GM10266 (cell line): ENCODE measurements around the gene SLC17A9.

Experiments
- DNase-seq: peaks from one replicate; pipeline ENCODE4 v3.0.0; 2012; ENCODE audit errors: extremely low spot score
- TF ChIP-seq, protein P1 (sequence below): IDR thresholded peaks from 2 replicates; pipeline ENCODE4 v1.5.1; 2012; ENCODE audit warnings: mild to moderate bottlenecking, low read depth; ENCODE audit not compliant: control insufficient read depth, insufficient read depth; ENCODE audit errors: missing control alignments

Gene SLC17A9

DNA sequence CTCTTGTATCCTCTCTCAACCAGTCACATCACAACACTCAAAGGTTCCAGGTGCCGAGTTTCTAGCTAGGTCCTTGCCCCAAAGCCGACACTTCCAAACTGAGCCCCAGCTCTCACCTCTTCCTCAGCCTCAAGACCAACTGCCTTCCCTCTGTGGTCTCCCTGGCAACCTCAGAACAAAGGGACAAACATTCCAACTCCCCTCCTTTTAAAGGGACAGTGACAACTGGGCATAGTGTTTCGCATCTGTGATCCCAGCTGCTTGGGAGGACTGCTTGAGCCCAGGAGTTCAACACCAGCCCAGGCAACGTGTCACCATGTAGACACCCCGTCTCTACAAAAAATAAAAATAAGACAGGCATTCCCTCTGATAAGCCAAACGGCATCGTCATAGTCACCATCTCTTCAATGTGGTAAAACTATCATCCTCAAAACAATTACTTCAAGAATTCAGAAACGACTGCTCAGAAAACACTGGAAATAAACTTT is 37.5 kb upstream of the SLC17A9 start:
- no peak for DNase-seq
- TF ChIP-seq, protein P1, sequence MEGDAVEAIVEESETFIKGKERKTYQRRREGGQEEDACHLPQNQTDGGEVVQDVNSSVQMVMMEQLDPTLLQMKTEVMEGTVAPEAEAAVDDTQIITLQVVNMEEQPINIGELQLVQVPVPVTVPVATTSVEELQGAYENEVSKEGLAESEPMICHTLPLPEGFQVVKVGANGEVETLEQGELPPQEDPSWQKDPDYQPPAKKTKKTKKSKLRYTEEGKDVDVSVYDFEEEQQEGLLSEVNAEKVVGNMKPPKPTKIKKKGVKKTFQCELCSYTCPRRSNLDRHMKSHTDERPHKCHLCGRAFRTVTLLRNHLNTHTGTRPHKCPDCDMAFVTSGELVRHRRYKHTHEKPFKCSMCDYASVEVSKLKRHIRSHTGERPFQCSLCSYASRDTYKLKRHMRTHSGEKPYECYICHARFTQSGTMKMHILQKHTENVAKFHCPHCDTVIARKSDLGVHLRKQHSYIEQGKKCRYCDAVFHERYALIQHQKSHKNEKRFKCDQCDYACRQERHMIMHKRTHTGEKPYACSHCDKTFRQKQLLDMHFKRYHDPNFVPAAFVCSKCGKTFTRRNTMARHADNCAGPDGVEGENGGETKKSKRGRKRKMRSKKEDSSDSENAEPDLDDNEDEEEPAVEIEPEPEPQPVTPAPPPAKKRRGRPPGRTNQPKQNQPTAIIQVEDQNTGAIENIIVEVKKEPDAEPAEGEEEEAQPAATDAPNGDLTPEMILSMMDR, result no peak

DNA sequence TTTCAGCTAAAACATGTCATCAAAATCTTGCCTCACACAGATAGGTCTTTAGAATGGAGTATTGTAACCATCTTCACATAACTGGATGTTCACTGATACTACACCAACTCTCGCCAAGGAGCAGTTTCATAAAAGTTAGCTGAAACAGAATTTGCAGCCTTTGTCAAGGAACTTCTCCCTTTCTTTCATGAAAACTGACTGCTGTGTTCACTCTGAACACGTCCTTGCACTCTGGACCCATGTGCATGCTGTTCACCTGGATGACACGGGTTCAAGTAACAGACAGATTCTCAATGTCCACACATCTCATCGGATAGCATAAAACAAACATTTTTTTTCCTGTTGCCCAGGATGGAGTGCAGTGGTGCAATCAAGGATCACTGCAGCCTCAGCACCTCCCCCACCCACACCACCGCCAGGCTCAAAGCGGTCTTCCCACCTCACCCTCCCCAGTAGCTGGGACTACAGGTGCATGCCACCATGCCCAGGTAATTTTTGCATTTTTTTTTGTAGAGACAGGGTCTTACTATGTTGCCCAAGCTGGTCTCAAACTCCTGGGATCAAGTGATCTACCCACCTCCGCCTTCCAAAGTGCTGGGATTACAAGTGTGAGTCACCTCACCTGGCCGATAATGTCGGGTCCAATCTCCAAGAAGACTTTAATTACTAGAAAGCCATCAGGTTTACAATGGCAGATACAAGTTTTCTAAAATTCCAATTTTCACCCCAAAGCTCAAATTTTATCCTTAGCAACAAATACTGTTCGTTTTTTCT is 35.6 kb upstream of the SLC17A9 start:
- TF ChIP-seq, protein P1, result no peak
- DNase-seq, result no peak

DNA sequence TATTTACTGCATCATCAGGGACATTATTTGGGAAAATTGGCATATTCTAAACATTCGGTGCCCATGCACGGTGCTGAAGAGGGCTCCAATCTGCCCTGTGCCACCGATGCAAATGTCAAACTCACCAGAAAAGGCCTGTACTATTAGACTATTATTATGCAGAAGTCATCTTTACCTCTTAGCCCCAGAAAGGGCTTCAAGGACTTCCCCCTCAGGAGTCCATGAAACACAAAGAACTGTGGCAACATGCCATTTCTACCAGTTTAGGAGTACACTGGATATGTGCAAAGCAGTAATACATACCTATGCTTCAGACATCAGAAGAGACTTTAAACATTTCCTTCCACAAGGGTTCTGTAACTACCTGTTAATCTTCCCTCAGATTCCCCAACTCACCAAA is 34.8 kb upstream of the SLC17A9 start:
- TF ChIP-seq, protein P1, result no peak
- no peak for DNase-seq

DNA sequence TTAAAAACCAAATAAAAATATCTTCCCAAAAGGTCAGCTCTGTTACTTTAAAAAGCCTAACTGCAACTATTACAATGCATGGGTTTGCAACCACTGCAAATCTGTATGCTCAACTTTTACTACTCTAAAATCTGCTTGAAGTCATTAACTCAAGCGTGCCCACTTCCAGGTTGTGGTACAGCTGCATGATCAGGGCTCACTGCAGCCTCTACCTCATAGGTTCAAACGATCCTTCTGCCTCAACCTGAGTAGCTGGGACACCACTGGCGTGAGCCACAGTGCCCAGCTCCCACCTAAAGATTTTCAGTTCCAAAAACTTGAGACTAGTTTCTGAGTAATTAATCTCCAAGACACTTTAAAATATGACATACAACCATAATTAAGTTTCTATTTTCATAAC is 34.4 kb upstream of the SLC17A9 start:
- TF ChIP-seq, protein P1, result no peak
- no peak for DNase-seq

DNA sequence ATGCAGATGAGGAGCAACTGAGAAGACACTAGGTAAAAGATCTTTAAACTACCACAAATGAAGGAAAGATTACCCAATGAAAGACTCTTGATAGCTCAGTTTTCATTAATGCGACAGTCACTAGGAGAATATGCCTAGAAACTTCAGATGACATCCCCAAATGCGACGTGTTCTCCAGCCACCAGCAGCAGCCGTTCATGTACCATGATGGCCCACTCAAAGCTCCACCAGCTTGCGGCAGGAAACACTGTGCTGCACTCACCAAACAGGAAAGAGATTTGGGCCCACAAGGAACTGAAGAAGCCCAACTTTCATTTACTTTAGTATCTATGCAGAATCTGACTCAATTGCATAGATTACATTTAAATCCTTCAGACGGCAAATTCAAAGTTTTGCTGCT is 33.7 kb upstream of the SLC17A9 start:
- DNase-seq, result no peak
- TF ChIP-seq, protein P1, result no peak

DNA sequence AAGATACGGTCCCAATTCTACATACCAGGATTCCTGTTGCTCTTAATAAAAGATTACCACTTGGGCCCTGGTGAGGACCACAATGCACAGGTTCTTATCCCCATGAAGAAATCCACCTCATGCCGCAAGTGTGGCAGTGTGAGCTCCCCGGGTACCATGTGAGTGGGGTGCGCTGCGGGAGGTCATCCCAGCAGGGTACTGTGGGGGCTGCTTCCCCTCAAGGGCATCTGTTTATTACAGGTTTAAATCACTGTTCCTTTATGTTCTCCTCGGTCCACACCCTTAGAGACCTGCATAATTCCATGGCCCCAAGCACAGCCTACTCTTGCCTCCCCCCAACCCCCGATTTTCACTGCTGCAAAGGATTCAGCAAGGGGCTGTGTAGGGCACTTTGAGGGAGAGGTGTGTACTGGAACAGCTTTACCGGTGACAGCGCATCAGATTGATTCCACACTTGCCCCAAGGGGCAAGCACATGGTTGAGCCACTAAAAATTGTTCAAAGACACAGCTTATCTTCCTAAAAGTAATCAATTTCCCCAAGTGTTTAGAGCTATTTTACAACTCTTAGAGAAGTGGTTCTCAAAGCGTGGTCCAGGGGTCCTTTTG is 32.4 kb upstream of the SLC17A9 start:
- no peak for DNase-seq
- TF ChIP-seq, protein P1, result no peak

DNA sequence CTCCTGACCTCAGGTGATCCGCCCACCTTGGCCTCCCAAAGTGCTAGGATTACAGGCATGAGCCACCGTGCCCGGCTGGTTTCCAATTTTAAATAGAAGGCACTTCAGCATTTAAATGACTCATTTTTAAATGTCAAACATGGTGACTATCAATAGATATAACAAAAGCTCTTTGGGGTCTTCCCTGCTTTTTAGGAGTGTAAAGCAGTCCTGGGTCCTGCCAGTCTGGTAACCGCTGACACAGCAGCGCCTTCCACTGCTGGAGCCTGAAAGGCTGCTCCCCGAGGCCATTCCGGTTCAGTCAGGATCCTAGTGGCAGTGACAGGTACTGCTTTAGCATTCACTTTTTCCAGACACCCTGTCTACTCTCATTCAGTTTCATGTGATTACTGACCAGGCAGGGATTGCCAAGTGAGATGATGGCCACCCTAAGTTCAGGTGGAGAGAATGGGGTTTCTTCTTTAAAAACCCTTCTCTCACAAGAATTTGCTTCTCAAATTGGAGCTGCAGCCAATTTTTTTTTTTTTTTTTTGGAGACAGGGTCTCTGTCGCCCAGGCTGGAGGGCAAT is 31.3 kb upstream of the SLC17A9 start:
- TF ChIP-seq, protein P1, result peak; percentile 39
- no peak for DNase-seq
